ENCODE results near the gene SLC4A2. TPM values are rescaled to one million over a fixed set of nuclear protein-coding genes. Genes with fewer than 3 reads are reported as not detected.

Gene SLC4A2
- total and polyA plus RNA-seq, 4 donors: 27.5 to 98.8 (median 72.6) TPM

- no peak for DNase-seq (ENCODE audit: low spot score)
- 91% methylated on average over 12 of the region's 12 CpGs for WGBS
- Histone ChIP-seq H3K9me3 (ENCODE audit: control insufficient read depth in 4 of 4, low read length in 3 of 4) (no peaks in the 10 kb centered on the region), H3K27ac (ENCODE audit: low read depth in 1 of 2, low read length in 2 of 2) (no peak overlapping the region), H3K27me3 (ENCODE audit: control insufficient read depth in 4 of 4, insufficient read depth in 4 of 4, low read length in 3 of 4) (no peaks in the 10 kb centered on the region), H3K9ac (ENCODE audit: low read depth in 1 of 2, low read length in 2 of 2) (no peak overlapping the region), H3K4me1 (ENCODE audit: control insufficient read depth in 4 of 4, insufficient read depth in 4 of 4, low read length in 3 of 4) (peaks cover 0 to 18% (median 13%) of the 10 kb centered on the region in 4 donors), H3K4me3 (ENCODE audit: low read depth in 1 of 3, low read length in 3 of 3) (no peak overlapping the region), H3K36me3 (ENCODE audit: control insufficient read depth in 4 of 4, insufficient read depth in 3 of 4, low read depth in 1 of 4, low read length in 3 of 4) (peaks cover 40 to 74% (median 42%) of the 10 kb centered on the region in 4 donors)
- no peak for TF ChIP-seq RXRA (IDR thresholded peaks at IDR 0.05)
- no peak for TF ChIP-seq ZBTB33 (IDR thresholded peaks at IDR 0.05)
- TF ChIP-seq ATF3 (IDR thresholded peaks at IDR 0.05): no peak
- no peak for TF ChIP-seq MAX (IDR thresholded peaks at IDR 0.05)
- TF ChIP-seq CTCF (IDR thresholded peaks at IDR 0.05; ENCODE audit: low read depth, low read length, missing input control): no peak
- no peak for TF ChIP-seq GABPA (IDR thresholded peaks at IDR 0.05 in 1 of 2, conservative IDR thresholded peaks at IDR 0.05 in 1 of 2)
- no peak for TF ChIP-seq FOXA1 (IDR thresholded peaks at IDR 0.05)
- TF ChIP-seq TAF1 (conservative IDR thresholded peaks at IDR 0.05): no peak
- TF ChIP-seq REST (IDR thresholded peaks at IDR 0.05): no peak
- TF ChIP-seq SP1 (IDR thresholded peaks at IDR 0.05): no peak
- no peak for TF ChIP-seq FOXA2 (IDR thresholded peaks at IDR 0.05)
- TF ChIP-seq RAD21 (IDR thresholded peaks at IDR 0.05): no peak
These were observed 8.8 kb downstream of the SLC4A2 start for GRCh38 chr7:151068069-151068773.
